ENCODE data around the gene ATP8A2. TPM values are rescaled to one million over a fixed set of nuclear protein-coding genes. Genes with fewer than 3 reads are reported as not detected.

The ATP8A2 gene
- total RNA-seq (under 1 TPM in 7 of 10 donors, not detected in 3; 0.05 to 0.18 (median 0.11) TPM), polyA plus RNA-seq (under 1 TPM; under 0.01 to 0.01 TPM)
- long read RNA-seq, donor 1, partial matches to known transcripts = 0 of 1 reads
- long read RNA-seq, donor 1, other reads (novel, unspliced or antisense) = 1 of 1 reads
- long read RNA-seq, donor 2 = 0 reads
- long read RNA-seq, donor 3, partial matches to known transcripts = 0 of 2 reads
- long read RNA-seq, donor 3, other reads (novel, unspliced or antisense) = 2 of 2 reads

DNA sequence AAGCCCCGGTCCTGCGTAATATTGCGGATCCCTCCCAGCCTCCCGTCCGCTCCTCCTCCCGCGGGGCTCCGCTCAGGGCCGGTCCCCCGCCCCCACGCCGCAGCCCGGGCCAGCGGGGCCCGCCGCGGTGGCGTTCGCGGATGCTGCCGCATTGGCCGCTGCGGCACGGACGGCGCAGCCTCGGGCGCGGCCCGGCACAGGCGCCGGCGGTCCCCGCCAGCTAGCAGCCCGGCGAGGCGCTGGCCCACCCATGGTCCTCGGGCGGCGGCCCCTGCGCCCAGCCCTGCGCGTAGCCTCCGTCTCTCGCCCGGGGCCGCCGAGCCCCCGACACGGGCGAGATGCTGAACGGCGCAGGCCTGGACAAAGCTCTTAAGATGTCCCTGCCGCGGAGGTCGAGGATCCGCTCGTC lies at the start of gene ATP8A2:
TSS of gene ATP8A2 (plus strand) at position 100 of the 409 bp plus-strand sequence. CDS start at position 339, 239 bp downstream.
- DNase-seq (no peak), ATAC-seq (peak in 1 of 8 donors; percentile 36)
- H3K27ac ChIP-seq = no peak within 1 kb of the TSS
- 0 to 1% methylated on average over 29 to 58 of the region's 58 CpGs for WGBS, 2 donors
- intact Hi-C loops (cut with DNase I) = loop anchor here in 5 of 10 donors (10.0 kb wide), 2 partner anchors 137 to 147 kb away; no protein-coding TSS in a partner anchor
- peaks cover 14 to 85% (median 76%) of the 10 kb centered on the region in 7 donors for H3K27me3 ChIP-seq
- TF ChIP-seq, protein P1, sequence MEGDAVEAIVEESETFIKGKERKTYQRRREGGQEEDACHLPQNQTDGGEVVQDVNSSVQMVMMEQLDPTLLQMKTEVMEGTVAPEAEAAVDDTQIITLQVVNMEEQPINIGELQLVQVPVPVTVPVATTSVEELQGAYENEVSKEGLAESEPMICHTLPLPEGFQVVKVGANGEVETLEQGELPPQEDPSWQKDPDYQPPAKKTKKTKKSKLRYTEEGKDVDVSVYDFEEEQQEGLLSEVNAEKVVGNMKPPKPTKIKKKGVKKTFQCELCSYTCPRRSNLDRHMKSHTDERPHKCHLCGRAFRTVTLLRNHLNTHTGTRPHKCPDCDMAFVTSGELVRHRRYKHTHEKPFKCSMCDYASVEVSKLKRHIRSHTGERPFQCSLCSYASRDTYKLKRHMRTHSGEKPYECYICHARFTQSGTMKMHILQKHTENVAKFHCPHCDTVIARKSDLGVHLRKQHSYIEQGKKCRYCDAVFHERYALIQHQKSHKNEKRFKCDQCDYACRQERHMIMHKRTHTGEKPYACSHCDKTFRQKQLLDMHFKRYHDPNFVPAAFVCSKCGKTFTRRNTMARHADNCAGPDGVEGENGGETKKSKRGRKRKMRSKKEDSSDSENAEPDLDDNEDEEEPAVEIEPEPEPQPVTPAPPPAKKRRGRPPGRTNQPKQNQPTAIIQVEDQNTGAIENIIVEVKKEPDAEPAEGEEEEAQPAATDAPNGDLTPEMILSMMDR (IDR thresholded peaks at IDR 0.05) = no peak
- H3K36me3 ChIP-seq = no peaks in the 10 kb centered on the region
- H3K9me3 ChIP-seq = no peaks in the 10 kb centered on the region
- H3K4me3 ChIP-seq = peak within 1 kb of the TSS in 9 of 10 donors; percentile 5 to 41 (median 24)
- peaks cover 0 to 5% (median 0%) of the 10 kb centered on the region in 9 donors for H3K4me1 ChIP-seq

DNA sequence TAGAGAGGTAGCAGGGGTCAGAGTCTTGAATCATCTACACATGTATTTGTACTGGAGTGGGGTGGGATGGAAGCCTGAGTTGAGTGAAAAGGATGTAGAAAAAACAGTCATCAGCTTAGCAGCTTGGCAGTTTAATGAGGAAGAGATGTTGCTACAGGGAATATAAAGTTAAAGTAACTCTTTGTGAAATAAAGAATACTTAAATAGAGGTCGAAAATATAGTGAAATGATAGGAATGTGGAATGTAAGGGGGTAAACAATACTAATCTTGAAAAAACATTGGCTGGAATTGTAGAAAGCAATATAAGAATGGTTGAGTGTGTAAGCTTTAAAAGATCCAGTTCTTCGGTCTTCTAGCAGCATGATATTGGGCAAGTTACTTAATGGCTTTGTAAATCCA lies 47.7 kb upstream of the ATP8A2 start:
- TF ChIP-seq, protein P1 (IDR thresholded peaks at IDR 0.05) = no peak
- Histone ChIP-seq H3K4me3 (no peak overlapping the region), H3K9me3 (no peaks in the 10 kb centered on the region), H3K27ac (no peak overlapping the region), H3K27me3 (no peaks in the 10 kb centered on the region), H3K36me3 (peaks cover 0 to 100% (median 53%) of the 10 kb centered on the region in 9 donors), H3K4me1 (no peaks in the 10 kb centered on the region)
- WGBS, 2 donors = 88 to 90% methylated on average over 2 of the region's 2 CpGs
- no peak for ATAC-seq
- intact Hi-C loops (cut with DNase I) = loop anchor here in 2 of 10 donors (5.0 to 10.0 kb wide), 2 partner anchors 67 to 69 kb away; no protein-coding TSS in a partner anchor
- no peak for DNase-seq

DNA sequence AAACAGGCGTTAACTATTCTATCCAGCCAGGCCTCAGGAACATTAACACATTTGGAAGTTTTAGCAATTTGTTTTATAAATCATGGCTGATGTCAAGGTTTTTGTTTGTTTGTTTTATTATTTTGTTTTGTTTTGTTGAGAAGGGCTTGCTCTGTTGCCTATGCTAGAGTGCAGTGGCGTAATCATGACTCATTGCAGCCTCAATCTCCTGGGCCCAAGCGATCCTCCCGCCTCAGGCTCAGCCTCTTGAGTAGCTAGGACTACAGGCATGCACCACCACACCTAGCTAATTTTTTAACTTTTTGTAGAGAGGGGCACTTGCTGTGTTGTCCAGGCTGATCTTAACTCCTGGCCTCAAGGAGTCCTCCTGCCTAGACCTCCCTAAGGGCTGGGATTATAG lies 42.1 kb upstream of the ATP8A2 start:
- 97 to 99% methylated on average over 4 of the region's 4 CpGs for WGBS, 2 donors
- H3K36me3 ChIP-seq = peaks cover 0 to 100% (median 62%) of the 10 kb centered on the region in 9 donors

DNA sequence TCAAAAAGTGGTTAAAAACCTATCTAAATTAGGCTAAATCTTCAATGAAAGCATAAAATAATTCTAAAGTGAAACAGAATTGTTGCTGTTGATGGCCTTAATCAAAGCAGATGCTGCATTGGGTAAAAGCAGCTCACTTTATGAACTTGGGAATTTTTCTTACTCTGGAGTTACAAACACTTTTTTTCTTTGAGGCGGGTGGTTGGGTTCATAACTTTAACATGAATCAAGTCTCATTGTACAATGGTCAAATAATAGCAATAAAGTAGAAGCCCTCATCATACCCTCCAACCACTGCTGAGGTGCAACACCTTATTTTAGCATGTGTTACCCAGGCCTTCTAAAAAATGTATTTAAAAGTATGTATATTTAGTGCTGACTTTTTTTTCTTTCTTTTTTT lies 41.2 kb upstream of the ATP8A2 start:
- H3K27me3 ChIP-seq = no peaks in the 10 kb centered on the region
- intact Hi-C loops (cut with DNase I) = loop anchor here in 1 of 10 donors (10.0 kb wide), 1 partner anchor 76 kb away; no protein-coding TSS in a partner anchor
- peaks cover 0 to 100% (median 55%) of the 10 kb centered on the region in 9 donors for H3K36me3 ChIP-seq
- no peaks in the 10 kb centered on the region for H3K9me3 ChIP-seq
- no peak for DNase-seq
- H3K4me3 ChIP-seq = no peak overlapping the region
- no peaks in the 10 kb centered on the region for H3K4me1 ChIP-seq
- ATAC-seq = no peak
- TF ChIP-seq, protein P1 (IDR thresholded peaks at IDR 0.05) = no peak
- 97 to 98% methylated on average over 1 of the region's 1 CpG for WGBS, 2 donors
- no peak overlapping the region for H3K27ac ChIP-seq

More for the DNA sequence above, 42.1 kb upstream of the ATP8A2 start:
- no peaks in the 10 kb centered on the region for H3K4me1 ChIP-seq
- TF ChIP-seq, protein P1 (IDR thresholded peaks at IDR 0.05) = no peak
- DNase-seq (no peak), ATAC-seq (no peak)
- no peaks in the 10 kb centered on the region for H3K27me3 ChIP-seq
- intact Hi-C loops (cut with DNase I) = loop anchor here in 2 of 10 donors (10.0 kb wide), 1 partner anchor 75 kb away; no protein-coding TSS in a partner anchor
- H3K4me3 ChIP-seq = no peak overlapping the region
- H3K9me3 ChIP-seq = no peaks in the 10 kb centered on the region
- H3K27ac ChIP-seq = no peak overlapping the region
